GM18520 (cell line): Measurements from ENCODE around the gene MPP1.

ENCODE experiments used
- ATAC-seq: cut with Tn5 transposase; IDR thresholded peaks from one replicate; pipeline ENCODE4 v1.9.1; 2021; ENCODE audit not compliant: unreplicated experiment

Gene MPP1

DNA sequence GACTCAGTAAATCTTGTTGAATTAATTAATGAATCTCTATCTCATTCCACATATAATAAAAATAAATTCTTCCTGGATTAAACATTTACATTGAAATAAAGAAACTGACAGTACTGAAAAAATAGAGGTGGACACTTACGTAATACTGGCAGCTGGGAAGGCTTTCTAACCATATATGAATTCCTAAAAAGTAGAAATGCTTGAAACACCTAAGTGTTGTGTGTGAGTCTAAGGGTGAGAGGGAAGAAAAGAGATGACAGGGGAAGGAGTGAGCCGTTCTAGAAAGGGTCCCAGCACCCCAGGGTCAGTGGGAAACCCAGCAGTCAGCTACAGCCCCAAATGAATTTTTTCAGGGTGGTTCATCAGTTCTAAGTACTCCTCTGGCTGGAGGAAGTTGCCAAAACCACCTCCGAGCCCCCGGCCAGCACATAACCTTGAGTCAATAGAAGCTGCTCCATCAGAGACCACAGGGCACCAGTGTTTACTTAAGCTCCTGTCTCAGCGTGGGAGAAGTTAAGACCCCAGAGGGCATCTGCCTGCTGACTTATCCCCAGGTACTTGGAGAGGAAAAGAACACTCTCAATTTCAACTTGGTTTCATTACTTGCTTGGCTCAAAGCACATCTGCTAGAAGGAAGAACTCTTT, 72.7 kb downstream of the MPP1 start:
- ATAC-seq: no peak

GRCh38 chrX:154731881-154732280, 73.4 kb downstream of the MPP1 start:
- no peak for ATAC-seq

GRCh38 chrX:154731184-154731583, 74.1 kb downstream of the MPP1 start:
- ATAC-seq: no peak

DNA sequence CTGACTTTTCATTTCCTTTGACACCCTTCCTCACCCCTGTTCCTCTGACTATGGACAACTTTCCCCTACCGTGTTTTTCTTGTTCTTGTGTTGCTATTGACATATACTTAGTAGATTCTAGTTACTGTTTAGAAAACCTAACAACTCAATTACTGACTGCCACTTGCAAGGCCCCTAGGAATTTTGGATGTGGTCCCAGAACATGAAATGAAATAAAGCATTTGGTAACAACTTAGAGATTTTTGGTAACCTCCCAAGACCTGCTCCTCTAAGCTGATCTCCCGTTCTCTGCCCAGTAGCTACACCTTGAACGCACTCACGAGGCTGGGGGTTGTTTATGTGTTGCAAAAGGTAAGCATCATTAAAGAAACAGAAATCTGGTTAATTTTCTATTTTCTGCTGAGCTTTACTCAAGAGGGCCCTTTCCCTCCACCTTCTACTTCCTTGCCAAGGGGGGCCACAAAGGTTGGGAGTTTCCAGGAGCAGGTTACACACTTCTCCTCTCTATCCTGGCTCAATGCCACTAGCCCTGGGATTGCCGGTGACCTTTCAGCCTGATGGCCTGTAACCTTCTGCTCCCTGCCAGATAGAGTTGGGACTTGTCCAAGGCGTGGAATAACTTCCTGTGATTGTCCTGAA, 74.9 kb downstream of the MPP1 start:
- ATAC-seq: no peak

GRCh38 chrX:154729439-154729838, 75.8 kb downstream of the MPP1 start:
- no peak for ATAC-seq
